GM19397 (cell line): ENCODE measurements around the gene PPP3CA.
"Not testable (repeated sequence)": the region's sequence is repeated elsewhere in the genome, so short reads cannot be mapped to it uniquely, and the experiment has no call there.

Experiments used
- ATAC-seq: cut with Tn5 transposase; IDR thresholded peaks from one replicate; pipeline ENCODE4 v1.9.1; 2021; ENCODE audit warnings: mild to moderate bottlenecking, moderate library complexity; ENCODE audit not compliant: unreplicated experiment

Gene PPP3CA

GRCh38 chr4:101258883-101259282, 88.4 kb downstream of the PPP3CA start:
- no peak for ATAC-seq

GRCh38 chr4:101256222-101256621, 91.1 kb downstream of the PPP3CA start:
- no peak for ATAC-seq

GRCh38 chr4:101254776-101255175, 92.5 kb downstream of the PPP3CA start:
- ATAC-seq, result no peak

- ATAC-seq, result no peak
Observed at GRCh38 chr4:101253121-101253520, 94.2 kb downstream of the PPP3CA start.

GRCh38 chr4:101252721-101253120, 94.6 kb downstream of the PPP3CA start:
- ATAC-seq, result no peak

GRCh38 chr4:101251261-101251660, 96.1 kb downstream of the PPP3CA start:
- ATAC-seq, result no peak

GRCh38 chr4:101244349-101244748, 103.0 kb downstream of the PPP3CA start:
- ATAC-seq, result no peak

- no peak for ATAC-seq
Observed at GRCh38 chr4:101242441-101242840, 104.9 kb downstream of the PPP3CA start.

GRCh38 chr4:101240099-101240498, 107.2 kb downstream of the PPP3CA start:
- no peak for ATAC-seq

GRCh38 chr4:101239665-101240064, 107.7 kb downstream of the PPP3CA start:
- ATAC-seq, result no peak

GRCh38 chr4:101238706-101239105, 108.6 kb downstream of the PPP3CA start:
- no peak for ATAC-seq

GRCh38 chr4:101237773-101238172, 109.6 kb downstream of the PPP3CA start:
- ATAC-seq, result no peak

GRCh38 chr4:101236097-101236496, 111.2 kb downstream of the PPP3CA start:
- no peak for ATAC-seq

- not testable (repeated sequence) for ATAC-seq
Observed at GRCh38 chr4:101234141-101234540, 113.2 kb downstream of the PPP3CA start.

- no peak for ATAC-seq
Observed at GRCh38 chr4:101232074-101232776, 115.1 kb downstream of the PPP3CA start.

- no peak for ATAC-seq
Observed at GRCh38 chr4:101230801-101231426, 116.4 kb downstream of the PPP3CA start.

- no peak for ATAC-seq
Observed at GRCh38 chr4:101229116-101229515, 118.2 kb downstream of the PPP3CA start.

GRCh38 chr4:101227715-101228114, 119.6 kb downstream of the PPP3CA start:
- no peak for ATAC-seq

- no peak for ATAC-seq
Observed at GRCh38 chr4:101224358-101225218, 122.7 kb downstream of the PPP3CA start.

GRCh38 chr4:101222156-101222845, 125.0 kb downstream of the PPP3CA start:
- no peak for ATAC-seq

GRCh38 chr4:101221294-101221693, 126.0 kb downstream of the PPP3CA start:
- ATAC-seq, result no peak
